HUES48 (cell line): Measurements from ENCODE around the gene CNNM2.

Experiments
- H3K27ac ChIP-seq: one replicate; pipeline ENCODE4 v1.7.0; 2013; ENCODE audit warnings: low read depth, low read length, inconsistent platforms
- H3K27me3 ChIP-seq: 2 replicates; pipeline ENCODE4 v1.6.1; 2013; ENCODE audit warnings: mild to moderate bottlenecking, low read length; ENCODE audit not compliant: control insufficient read depth, insufficient read depth
- H3K36me3 ChIP-seq: 2 replicates; pipeline ENCODE4 v1.6.1; 2013; ENCODE audit warnings: low read length; ENCODE audit not compliant: control insufficient read depth, insufficient read depth
- H3K4me1 ChIP-seq: 2 replicates; pipeline ENCODE4 v1.6.1; 2013; ENCODE audit warnings: mild to moderate bottlenecking, low read length; ENCODE audit not compliant: control insufficient read depth, insufficient read depth
- H3K4me3 ChIP-seq: 2 replicates; pipeline ENCODE4 v1.5.1; 2013; ENCODE audit warnings: mild to moderate bottlenecking, low read depth, low read length
- H3K9ac ChIP-seq: 2 replicates; pipeline ENCODE4 v1.6.1; 2013; ENCODE audit warnings: mild to moderate bottlenecking, low read depth, low read length, moderate library complexity
- H3K9me3 ChIP-seq: 2 replicates; pipeline ENCODE4 v1.6.1; 2013; ENCODE audit warnings: low read length; ENCODE audit not compliant: control insufficient read depth, insufficient read depth

The CNNM2 gene

GRCh38 chr10:103086261-103086660 lies 168.2 kb downstream of the CNNM2 start:
- Histone ChIP-seq H3K9ac (no peak overlapping the region), H3K36me3 (peaks cover 78% of the 10 kb centered on the region), H3K27ac (no peak overlapping the region)

GRCh38 chr10:103086799-103087198 lies 168.7 kb downstream of the CNNM2 start:
- Histone ChIP-seq H3K27me3 (no peaks in the 10 kb centered on the region), H3K9ac (no peak overlapping the region), H3K9me3 (no peaks in the 10 kb centered on the region), H3K36me3 (peaks cover 84% of the 10 kb centered on the region), H3K4me1 (no peaks in the 10 kb centered on the region), H3K27ac (no peak overlapping the region), H3K4me3 (no peak overlapping the region)

More at GRCh38 chr10:103086261-103086660, 168.2 kb downstream of the CNNM2 start:
- Histone ChIP-seq H3K4me3 (no peak overlapping the region), H3K9me3 (no peaks in the 10 kb centered on the region), H3K27me3 (no peaks in the 10 kb centered on the region), H3K4me1 (no peaks in the 10 kb centered on the region)

- H3K27me3 ChIP-seq, result no peaks in the 10 kb centered on the region
- H3K9ac ChIP-seq, result no peak overlapping the region
- no peak overlapping the region for H3K27ac ChIP-seq
- H3K36me3 ChIP-seq, result peaks cover 95% of the 10 kb centered on the region
- H3K4me3 ChIP-seq, result no peak overlapping the region
- H3K4me1 ChIP-seq, result no peaks in the 10 kb centered on the region
- H3K9me3 ChIP-seq, result no peaks in the 10 kb centered on the region
Observed at GRCh38 chr10:103089493-103089892, 171.4 kb downstream of the CNNM2 start.

- Histone ChIP-seq H3K4me3 (no peak overlapping the region), H3K27ac (no peak overlapping the region), H3K36me3 (peaks cover 93% of the 10 kb centered on the region), H3K27me3 (no peaks in the 10 kb centered on the region), H3K9me3 (no peaks in the 10 kb centered on the region), H3K9ac (no peak overlapping the region), H3K4me1 (no peaks in the 10 kb centered on the region)
Observed at GRCh38 chr10:103090911-103091310, 172.8 kb downstream of the CNNM2 start.

- H3K36me3 ChIP-seq, result peaks cover 93% of the 10 kb centered on the region
- H3K27ac ChIP-seq, result no peak overlapping the region
- no peaks in the 10 kb centered on the region for H3K4me1 ChIP-seq
- H3K27me3 ChIP-seq, result no peaks in the 10 kb centered on the region
- H3K9ac ChIP-seq, result no peak overlapping the region
- no peaks in the 10 kb centered on the region for H3K9me3 ChIP-seq
- H3K4me3 ChIP-seq, result no peak overlapping the region
Observed at GRCh38 chr10:103095005-103095404, 176.9 kb downstream of the CNNM2 start.

GRCh38 chr10:103096130-103096529 lies 178.0 kb downstream of the CNNM2 start:
- Histone ChIP-seq H3K9ac (no peak overlapping the region), H3K27me3 (no peaks in the 10 kb centered on the region), H3K27ac (no peak overlapping the region), H3K36me3 (peaks cover 93% of the 10 kb centered on the region), H3K4me1 (no peaks in the 10 kb centered on the region), H3K9me3 (no peaks in the 10 kb centered on the region), H3K4me3 (no peak overlapping the region)

GRCh38 chr10:103098240-103098639 lies 180.1 kb downstream of the CNNM2 start:
- no peaks in the 10 kb centered on the region for H3K9me3 ChIP-seq
- H3K27ac ChIP-seq, result no peak overlapping the region
- peaks cover 83% of the 10 kb centered on the region for H3K36me3 ChIP-seq
- no peak overlapping the region for H3K9ac ChIP-seq
- no peak overlapping the region for H3K4me3 ChIP-seq
- H3K4me1 ChIP-seq, result peaks cover 7% of the 10 kb centered on the region
- H3K27me3 ChIP-seq, result no peaks in the 10 kb centered on the region

- Histone ChIP-seq H3K9me3 (no peaks in the 10 kb centered on the region), H3K27me3 (no peaks in the 10 kb centered on the region), H3K4me1 (peaks cover 7% of the 10 kb centered on the region), H3K4me3 (no peak overlapping the region), H3K27ac (no peak overlapping the region), H3K36me3 (peaks cover 82% of the 10 kb centered on the region), H3K9ac (no peak overlapping the region)
Observed at GRCh38 chr10:103100620-103101019, 182.5 kb downstream of the CNNM2 start.

GRCh38 chr10:103102195-103102594 lies 184.1 kb downstream of the CNNM2 start:
- no peak overlapping the region for H3K9ac ChIP-seq
- peaks cover 7% of the 10 kb centered on the region for H3K4me1 ChIP-seq
- H3K36me3 ChIP-seq, result peaks cover 72% of the 10 kb centered on the region
- no peaks in the 10 kb centered on the region for H3K9me3 ChIP-seq
- no peaks in the 10 kb centered on the region for H3K27me3 ChIP-seq
- H3K27ac ChIP-seq, result no peak overlapping the region
- H3K4me3 ChIP-seq, result no peak overlapping the region

- no peak overlapping the region for H3K4me3 ChIP-seq
- H3K9ac ChIP-seq, result no peak overlapping the region
- no peaks in the 10 kb centered on the region for H3K9me3 ChIP-seq
- no peak overlapping the region for H3K27ac ChIP-seq
- H3K4me1 ChIP-seq, result peaks cover 7% of the 10 kb centered on the region
- H3K27me3 ChIP-seq, result no peaks in the 10 kb centered on the region
- peaks cover 54% of the 10 kb centered on the region for H3K36me3 ChIP-seq
Observed at GRCh38 chr10:103103989-103104388, 185.9 kb downstream of the CNNM2 start.

- H3K4me1 ChIP-seq, result peaks cover 7% of the 10 kb centered on the region
- peaks cover 46% of the 10 kb centered on the region for H3K36me3 ChIP-seq
- H3K9me3 ChIP-seq, result no peaks in the 10 kb centered on the region
- H3K27me3 ChIP-seq, result no peaks in the 10 kb centered on the region
- no peak overlapping the region for H3K4me3 ChIP-seq
- H3K27ac ChIP-seq, result no peak overlapping the region
- no peak overlapping the region for H3K9ac ChIP-seq
Observed at GRCh38 chr10:103104721-103105120, 186.6 kb downstream of the CNNM2 start.

- Histone ChIP-seq H3K9ac (no peak overlapping the region), H3K4me1 (peaks cover 7% of the 10 kb centered on the region), H3K27ac (no peak overlapping the region), H3K9me3 (no peaks in the 10 kb centered on the region), H3K4me3 (no peak overlapping the region), H3K36me3 (peaks cover 39% of the 10 kb centered on the region), H3K27me3 (no peaks in the 10 kb centered on the region)
Observed at GRCh38 chr10:103105462-103105861, 187.4 kb downstream of the CNNM2 start.
